OCI-LY3 (cell line): ENCODE data around the gene ZNF488.

Source experiments
- H2AFZ ChIP-seq: fragments of 200-600, 300-600 bp; shearing (Covaris generic); 2 replicates; pipeline ENCODE4 v1.6.0; 2014; ENCODE audit warnings: antibody characterized with exemption, low read depth, low read length
- H3K27ac ChIP-seq: fragments of 200-600, 300-600 bp; sonication (generic); 2 replicates; pipeline ENCODE4 v1.5.1; 2014; ENCODE audit warnings: mild to moderate bottlenecking, low read length, moderate library complexity, mixed read lengths
- H3K27me3 ChIP-seq: fragments of 200-600, 300-600 bp; sonication (generic); 2 replicates; pipeline ENCODE4 v1.6.1; 2014; ENCODE audit warnings: low read depth, low read length, mixed read lengths
- H3K36me3 ChIP-seq: fragments of 200-600, 300-600 bp; sonication (generic); replicated peaks from 2 replicates; pipeline ENCODE3; 2014; ENCODE audit warnings: low read depth, low read length, mixed read lengths
- H3K4me1 ChIP-seq: fragments of 300-600, 200-600 bp; sonication (generic); 2 replicates; pipeline ENCODE4 v1.6.1; 2014; ENCODE audit warnings: low read length, mixed read lengths
- H3K4me2 ChIP-seq: fragments of 200-600, 300-600 bp; sonication (generic); 2 replicates; pipeline ENCODE4 v1.6.1; 2014; ENCODE audit warnings: low read length, mixed read lengths
- H3K4me3 ChIP-seq: fragments of 300-600, 200-600 bp; sonication (generic); 2 replicates; pipeline ENCODE4 v1.5.1; 2014; ENCODE audit warnings: antibody characterized with exemption, mild to moderate bottlenecking, low read length, moderate library complexity
- H3K79me2 ChIP-seq: fragments of 300-600, 200-600 bp; shearing (Covaris generic); 2 replicates; pipeline ENCODE4 v1.6.1; 2014; ENCODE audit warnings: mild to moderate bottlenecking, low read length, mixed read lengths
- H3K9ac ChIP-seq: fragments of 300-600, 200-600 bp; shearing (Covaris generic); 2 replicates; pipeline ENCODE4 v1.6.0; 2014; ENCODE audit warnings: mild to moderate bottlenecking, low read length, moderate library complexity
- H3K9me3 ChIP-seq: fragments of 200-600, 300-600 bp; shearing (Covaris generic); 2 replicates; pipeline ENCODE4 v1.6.1; 2014; ENCODE audit warnings: low read length, mixed read lengths; ENCODE audit not compliant: insufficient read depth
- H4K20me1 ChIP-seq: fragments of 200-600, 300-600 bp; sonication (generic); 2 replicates; pipeline ENCODE4 v1.6.1; 2016; ENCODE audit warnings: low read length, mixed read lengths; ENCODE audit not compliant: insufficient read depth
- CTCF ChIP-seq: fragments of 200-600, 300-600 bp; sonication (generic); IDR thresholded peaks from 2 replicates; pipeline ENCODE4 v1.5.1; 2014; ENCODE audit warnings: antibody characterized with exemption, low read length, low read depth
- EZH2phosphoT487 ChIP-seq: fragments of 200-600 bp; shearing (Covaris generic); IDR thresholded peaks from 2 replicates; pipeline ENCODE4 v1.6.1; 2018; ENCODE audit warnings: antibody characterized with exemption, mixed run types, low read depth

Gene ZNF488

GRCh38 chr10:47400251-47400650 lies 16.2 kb upstream of the ZNF488 start:
- H3K36me3 ChIP-seq, result no peaks in the 10 kb centered on the region
- no peak overlapping the region for H3K4me3 ChIP-seq
- H2AFZ ChIP-seq, result no peak overlapping the region
- no peak overlapping the region for H3K9ac ChIP-seq
- no peaks in the 10 kb centered on the region for H3K4me1 ChIP-seq
- H3K27ac ChIP-seq, result no peak overlapping the region
- no peak overlapping the region for H3K4me2 ChIP-seq
- TF ChIP-seq EZH2phosphoT487 (no peak), CTCF (no peak)
- no peaks in the 10 kb centered on the region for H3K9me3 ChIP-seq
- H3K79me2 ChIP-seq, result no peaks in the 10 kb centered on the region
- H3K27me3 ChIP-seq, result 0 out of 2 replicates have a peak, but pooled peaks cover 6% of the 10 kb centered on the region
- H4K20me1 ChIP-seq, result no peaks in the 10 kb centered on the region

GRCh38 chr10:47397256-47397655 lies 13.2 kb upstream of the ZNF488 start:
- TF ChIP-seq CTCF (no peak), EZH2phosphoT487 (no peak)
- no peak overlapping the region for H3K4me2 ChIP-seq
- no peak overlapping the region for H3K4me3 ChIP-seq
- H3K27ac ChIP-seq, result no peak overlapping the region
- 0 out of 2 replicates have a peak, but pooled peaks cover 11% of the 10 kb centered on the region for H3K27me3 ChIP-seq
- H3K9me3 ChIP-seq, result no peaks in the 10 kb centered on the region
- H2AFZ ChIP-seq, result no peak overlapping the region
- no peaks in the 10 kb centered on the region for H3K79me2 ChIP-seq
- no peaks in the 10 kb centered on the region for H3K4me1 ChIP-seq
- H4K20me1 ChIP-seq, result no peaks in the 10 kb centered on the region
- no peak overlapping the region for H3K9ac ChIP-seq
- H3K36me3 ChIP-seq, result no peaks in the 10 kb centered on the region

- H3K4me3 ChIP-seq, result no peak overlapping the region
- 0 out of 2 replicates have a peak, but pooled peaks cover 11% of the 10 kb centered on the region for H3K27me3 ChIP-seq
- no peaks in the 10 kb centered on the region for H3K36me3 ChIP-seq
- H2AFZ ChIP-seq, result no peak overlapping the region
- H3K79me2 ChIP-seq, result no peaks in the 10 kb centered on the region
- no peaks in the 10 kb centered on the region for H4K20me1 ChIP-seq
- no peak overlapping the region for H3K9ac ChIP-seq
- H3K4me2 ChIP-seq, result no peak overlapping the region
- no peak overlapping the region for H3K27ac ChIP-seq
- no peak for TF ChIP-seq CTCF
- no peak for TF ChIP-seq EZH2phosphoT487
- no peaks in the 10 kb centered on the region for H3K9me3 ChIP-seq
- H3K4me1 ChIP-seq, result no peaks in the 10 kb centered on the region
These were observed 12.2 kb upstream of the ZNF488 start for GRCh38 chr10:47396311-47396717.

- TF ChIP-seq CTCF (no peak), EZH2phosphoT487 (no peak)
- no peaks in the 10 kb centered on the region for H3K79me2 ChIP-seq
These were observed 5.5 kb upstream of the ZNF488 start for GRCh38 chr10:47389619-47390018.

More at GRCh38 chr10:47389619-47390018, 5.5 kb upstream of the ZNF488 start:
- Histone ChIP-seq H3K27me3 (0 out of 2 replicates have a peak, but pooled peaks cover 5% of the 10 kb centered on the region), H3K4me2 (no peak overlapping the region), H3K4me1 (peaks cover 3% of the 10 kb centered on the region; the same call in 1 of the 2 replicates), H3K9me3 (no peaks in the 10 kb centered on the region), H3K36me3 (no peaks in the 10 kb centered on the region), H4K20me1 (no peaks in the 10 kb centered on the region), H3K4me3 (no peak overlapping the region), H3K27ac (no peak overlapping the region), H2AFZ (no peak overlapping the region), H3K9ac (no peak overlapping the region)
